DMS153 (cell line): Measurements from ENCODE around the gene CCDC33.

Experiments used
- DNase-seq: peaks from one replicate; lab custom pipeline; 2025; lab: John Stamatoyannopoulos, UW

The CCDC33 gene

GRCh38 chr15:74381481-74381880 is 145.4 kb downstream of the CCDC33 start:
- DNase-seq = no peak

GRCh38 chr15:74382004-74382816 is 146.1 kb downstream of the CCDC33 start:
- peak; percentile 3 for DNase-seq

GRCh38 chr15:74383286-74383685 is 147.2 kb downstream of the CCDC33 start:
- DNase-seq = no peak

GRCh38 chr15:74383695-74384565 is 147.8 kb downstream of the CCDC33 start:
- no peak for DNase-seq

- no peak for DNase-seq
Observed at GRCh38 chr15:74384566-74384880, 148.4 kb downstream of the CCDC33 start.

GRCh38 chr15:74384881-74385643 is 148.9 kb downstream of the CCDC33 start:
- no peak for DNase-seq

- DNase-seq = no peak
Observed at GRCh38 chr15:74385733-74386132, 149.6 kb downstream of the CCDC33 start.
